ENCODE data around the gene CHAMP1. TPM values are rescaled to one million over a fixed set of nuclear protein-coding genes. Genes with fewer than 3 reads are reported as not detected.

The CHAMP1 gene
- total and polyA plus RNA-seq, 2 of the 8 experiments (the other 6 are each of a cell fraction or from before 2014, with no cell fraction given), result 26.8 to 41.9 TPM

DNA sequence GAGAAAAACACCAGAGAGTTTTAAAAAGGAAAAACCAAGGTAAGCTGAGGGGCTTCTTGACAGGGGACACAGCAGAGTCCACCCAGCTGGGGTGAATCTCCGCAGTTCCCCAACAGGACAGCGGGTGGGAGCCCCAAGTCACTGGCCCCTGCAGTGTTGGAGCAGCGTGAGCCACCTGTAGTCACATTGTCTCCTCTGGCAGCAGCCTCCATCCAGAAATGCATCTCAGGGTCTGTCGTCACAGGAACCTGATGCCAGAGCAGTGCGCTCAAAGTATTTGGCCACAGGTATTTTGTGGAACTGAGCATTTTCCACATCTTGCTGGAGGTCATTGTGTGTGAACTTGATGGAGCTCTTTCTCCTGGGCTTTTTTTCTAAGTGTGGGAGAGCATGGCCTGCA lies 24.7 kb downstream of the CHAMP1 start (continued):
- no peak for TF ChIP-seq ZNF274 (IDR thresholded peaks at IDR 0.05; ENCODE audit: borderline replicate concordance, extremely low read depth, low read length)
